ENCODE measurements around the gene CEP70. TPM values are rescaled to one million over a fixed set of nuclear protein-coding genes. Genes with fewer than 3 reads are reported as not detected.

CEP70 gene
- total and polyA plus RNA-seq, 9 donors: 12.4 to 101 (median 64.3) TPM

DNA sequence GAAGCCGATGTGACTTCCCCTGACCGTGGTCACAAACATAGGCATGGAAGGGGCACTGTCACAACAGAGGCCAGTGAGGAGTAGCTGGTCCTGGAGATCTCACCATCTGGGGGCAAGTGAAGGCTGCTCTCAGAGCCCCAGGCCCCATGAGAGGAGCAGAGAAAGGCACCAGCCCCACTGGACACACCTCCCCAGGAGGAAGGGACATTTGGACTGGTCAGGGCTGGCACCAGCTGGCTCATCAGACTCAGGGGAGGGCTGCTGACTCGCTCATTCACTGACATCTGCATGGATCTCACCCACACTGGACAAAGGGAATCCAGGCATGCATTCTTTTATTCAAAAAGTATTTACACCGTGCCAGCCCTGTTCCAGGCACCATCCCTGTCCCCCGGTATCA is 132.8 kb downstream of the CEP70 start:
- Histone ChIP-seq H3K4me3 (no peak overlapping the region), H3K9me3 (no peaks in the 10 kb centered on the region), H3K27ac (no peak overlapping the region), H3K36me3 (no peaks in the 10 kb centered on the region), H3K4me1 (ENCODE audit: insufficient read depth) (no peaks in the 10 kb centered on the region), H3K27me3 (no peaks in the 10 kb centered on the region)
- TF ChIP-seq, protein P1, sequence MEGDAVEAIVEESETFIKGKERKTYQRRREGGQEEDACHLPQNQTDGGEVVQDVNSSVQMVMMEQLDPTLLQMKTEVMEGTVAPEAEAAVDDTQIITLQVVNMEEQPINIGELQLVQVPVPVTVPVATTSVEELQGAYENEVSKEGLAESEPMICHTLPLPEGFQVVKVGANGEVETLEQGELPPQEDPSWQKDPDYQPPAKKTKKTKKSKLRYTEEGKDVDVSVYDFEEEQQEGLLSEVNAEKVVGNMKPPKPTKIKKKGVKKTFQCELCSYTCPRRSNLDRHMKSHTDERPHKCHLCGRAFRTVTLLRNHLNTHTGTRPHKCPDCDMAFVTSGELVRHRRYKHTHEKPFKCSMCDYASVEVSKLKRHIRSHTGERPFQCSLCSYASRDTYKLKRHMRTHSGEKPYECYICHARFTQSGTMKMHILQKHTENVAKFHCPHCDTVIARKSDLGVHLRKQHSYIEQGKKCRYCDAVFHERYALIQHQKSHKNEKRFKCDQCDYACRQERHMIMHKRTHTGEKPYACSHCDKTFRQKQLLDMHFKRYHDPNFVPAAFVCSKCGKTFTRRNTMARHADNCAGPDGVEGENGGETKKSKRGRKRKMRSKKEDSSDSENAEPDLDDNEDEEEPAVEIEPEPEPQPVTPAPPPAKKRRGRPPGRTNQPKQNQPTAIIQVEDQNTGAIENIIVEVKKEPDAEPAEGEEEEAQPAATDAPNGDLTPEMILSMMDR (IDR thresholded peaks at IDR 0.05): no peak
- TF ChIP-seq POLR2A (IDR thresholded peaks at IDR 0.05) (no peak), EP300 (IDR thresholded peaks at IDR 0.05) (no peak)
- intact Hi-C loops (cut with DNase I): no loop called here
- WGBS, 3 donors: 63 to 70% (median 66%) methylated on average over 5 of the region's 5 CpGs
- peak in 1 of 5 donors; percentile 5 for DNase-seq

DNA sequence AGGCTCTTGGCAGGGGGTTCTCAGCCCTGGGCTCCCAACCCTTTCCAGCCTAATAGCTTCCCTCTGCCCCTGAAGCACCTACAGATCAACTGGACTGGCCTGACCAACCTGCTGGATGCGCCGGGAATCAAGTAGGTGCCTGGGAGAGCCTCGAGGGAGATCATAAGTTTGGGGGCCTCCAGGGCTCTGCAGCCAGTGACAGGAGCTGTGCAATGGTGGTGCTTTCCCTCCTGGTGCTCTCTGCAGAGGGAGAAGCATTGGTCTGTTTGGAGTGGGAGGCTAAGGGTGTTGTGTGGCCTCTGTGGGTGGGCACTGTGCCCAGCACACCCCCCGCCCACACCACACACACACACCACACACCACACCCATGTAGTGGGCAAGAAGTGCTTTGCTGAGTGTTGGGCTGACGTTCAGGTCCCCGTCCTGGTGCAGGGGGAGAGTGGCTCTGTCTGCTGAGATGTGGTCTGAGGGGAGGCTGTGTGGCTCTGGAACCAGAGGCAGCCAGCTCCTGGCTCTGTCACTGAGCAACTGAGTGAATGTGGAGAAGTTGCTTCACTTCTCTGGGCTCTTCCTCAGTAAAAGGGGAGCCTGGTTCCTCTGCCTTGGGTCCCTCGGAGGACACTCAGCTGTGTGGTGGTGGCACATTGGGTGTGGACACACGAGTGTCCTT is 133.4 kb downstream of the CEP70 start:
- peak in 1 of 5 donors; percentile 11 for DNase-seq
- Histone ChIP-seq H3K9me3 (no peaks in the 10 kb centered on the region), H3K4me3 (no peak overlapping the region), H3K4me1 (ENCODE audit: insufficient read depth) (no peaks in the 10 kb centered on the region), H3K36me3 (no peaks in the 10 kb centered on the region), H3K27me3 (no peaks in the 10 kb centered on the region), H3K27ac (no peak overlapping the region)
- no peak for TF ChIP-seq POLR2A (IDR thresholded peaks at IDR 0.05)
- TF ChIP-seq EP300 (IDR thresholded peaks at IDR 0.05): no peak
- TF ChIP-seq, protein P1 (IDR thresholded peaks at IDR 0.05): no peak
- intact Hi-C loops (cut with DNase I): no loop called here
- 68 to 71% (median 70%) methylated on average over 8 of the region's 8 CpGs for WGBS, 3 donors

DNA sequence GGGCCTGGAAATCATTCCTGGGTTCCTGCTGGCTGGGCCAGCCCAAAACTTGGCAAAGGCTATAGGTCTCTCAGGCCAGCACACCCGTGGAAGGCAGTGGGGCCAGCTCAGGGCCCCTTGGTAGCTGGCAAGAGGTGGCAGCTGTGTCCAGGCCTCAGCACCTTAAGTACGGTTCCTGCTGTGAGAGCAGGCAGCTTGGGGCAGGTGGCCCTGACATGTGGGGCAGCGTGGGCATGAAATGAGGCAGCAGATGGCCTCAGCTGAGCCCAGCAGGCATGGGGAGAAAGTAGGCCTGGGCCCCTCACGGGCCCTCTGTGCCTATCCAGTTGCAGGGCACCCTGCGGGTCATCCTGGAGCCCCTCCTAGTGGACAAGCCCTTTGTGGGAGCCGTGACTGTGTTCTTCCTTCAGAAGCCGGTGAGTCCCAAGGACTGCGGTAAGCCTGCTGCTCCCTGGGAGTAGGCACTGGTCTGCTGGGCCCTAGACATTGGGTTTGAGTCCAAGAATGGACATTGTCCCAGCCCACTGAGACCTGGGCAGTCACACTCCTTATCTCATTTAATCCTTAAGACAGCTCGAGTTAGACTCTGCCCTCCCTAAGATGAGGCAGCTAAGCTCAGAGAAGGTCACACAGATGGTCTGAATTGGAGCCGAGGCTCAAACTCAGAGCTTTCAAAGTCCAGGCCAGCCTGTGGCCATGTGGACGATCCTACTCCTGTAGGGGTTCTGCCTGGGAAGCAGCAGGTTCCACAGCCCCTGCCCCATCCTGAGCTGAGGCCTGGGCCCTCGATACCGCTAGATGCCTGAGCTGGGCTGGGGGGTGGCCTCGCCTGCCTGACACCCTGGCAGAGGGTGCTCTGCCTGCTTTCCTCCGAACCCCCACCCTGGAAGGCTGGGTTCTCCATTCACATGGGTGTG is 134.2 kb downstream of the CEP70 start:
- no peaks in the 10 kb centered on the region for H3K9me3 ChIP-seq
- WGBS, 3 donors: 81 to 86% (median 85%) methylated on average over 12 to 15 of the region's 15 CpGs
- H3K36me3 ChIP-seq: no peaks in the 10 kb centered on the region
- intact Hi-C loops (cut with DNase I): no loop called here
- H3K4me3 ChIP-seq: no peak overlapping the region
- no peak overlapping the region for H3K27ac ChIP-seq
- DNase-seq: peak in 1 of 5 donors; percentile 28
- H3K27me3 ChIP-seq: no peaks in the 10 kb centered on the region
- TF ChIP-seq, protein P1 (IDR thresholded peaks at IDR 0.05): no peak
- TF ChIP-seq POLR2A (IDR thresholded peaks at IDR 0.05): no peak
- no peak for TF ChIP-seq EP300 (IDR thresholded peaks at IDR 0.05)
- no peaks in the 10 kb centered on the region for H3K4me1 ChIP-seq (ENCODE audit: insufficient read depth)

DNA sequence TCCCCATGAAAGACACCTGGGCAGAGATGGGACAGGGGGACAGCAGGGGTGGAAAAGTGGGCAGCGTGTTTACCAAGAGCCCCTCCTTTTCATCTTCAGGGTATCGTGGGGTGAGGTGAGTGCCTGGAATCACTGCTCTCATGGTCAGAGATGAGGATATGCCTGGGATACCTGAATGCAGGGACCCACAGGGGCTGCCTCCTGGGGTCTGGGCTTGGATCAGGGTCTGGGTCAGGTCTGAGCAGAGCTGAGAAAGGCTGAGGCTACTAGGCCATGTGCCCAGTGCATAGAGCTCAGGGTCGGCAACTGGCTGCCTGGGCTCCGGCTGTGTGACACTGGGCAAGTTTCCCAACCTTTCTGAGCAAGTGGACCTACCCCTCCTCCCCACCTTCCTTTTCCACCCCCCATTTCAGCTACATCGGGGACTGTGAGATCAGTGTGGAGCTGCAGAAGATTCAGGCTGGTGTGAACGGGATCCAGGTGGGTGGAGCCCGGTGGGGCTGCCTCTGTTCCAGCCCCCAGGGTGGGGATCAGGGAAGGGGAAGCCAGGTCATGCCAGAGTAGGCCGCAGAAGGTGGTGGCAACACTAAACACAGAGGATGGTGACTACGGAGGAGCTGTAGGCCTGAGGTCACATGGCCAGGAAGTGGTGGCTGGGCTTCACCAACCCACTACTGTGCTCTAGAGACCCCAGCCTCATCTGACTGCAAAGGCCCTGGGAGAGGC is 135.1 kb downstream of the CEP70 start:
- WGBS, 3 donors: 79 to 84% (median 80%) methylated on average over 9 of the region's 9 CpGs
- Histone ChIP-seq H3K4me3 (no peak overlapping the region), H3K27me3 (no peaks in the 10 kb centered on the region), H3K9me3 (no peaks in the 10 kb centered on the region), H3K27ac (no peak overlapping the region), H3K4me1 (ENCODE audit: insufficient read depth) (no peaks in the 10 kb centered on the region), H3K36me3 (no peaks in the 10 kb centered on the region)
- TF ChIP-seq, protein P1 (IDR thresholded peaks at IDR 0.05): no peak
- no peak for TF ChIP-seq POLR2A (IDR thresholded peaks at IDR 0.05)
- peak in 1 of 5 donors; percentile 9 for DNase-seq
- intact Hi-C loops (cut with DNase I): no loop called here
